Measurements from ENCODE around the gene PARD6A.

DNA sequence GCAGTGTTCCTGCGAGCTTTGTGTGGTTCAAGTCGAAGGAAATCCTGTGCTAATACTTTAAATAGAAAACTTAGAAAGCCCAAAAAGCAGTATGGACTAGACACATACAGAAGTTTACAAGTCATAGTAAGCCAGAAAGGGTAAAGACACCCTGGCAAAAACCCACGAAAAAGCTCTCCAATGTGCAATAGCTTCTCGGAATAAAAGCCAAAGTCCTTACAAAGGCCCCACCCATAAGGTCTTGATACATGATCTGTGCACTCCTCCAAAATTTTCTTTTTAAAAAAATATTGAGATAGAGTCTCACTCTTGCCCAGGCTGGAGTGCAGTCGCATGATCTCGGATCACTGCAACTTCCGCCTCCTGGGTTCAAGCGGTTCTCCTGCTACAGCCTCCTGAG lies 16.2 kb downstream of the PARD6A start:
- TF ChIP-seq, protein P1, sequence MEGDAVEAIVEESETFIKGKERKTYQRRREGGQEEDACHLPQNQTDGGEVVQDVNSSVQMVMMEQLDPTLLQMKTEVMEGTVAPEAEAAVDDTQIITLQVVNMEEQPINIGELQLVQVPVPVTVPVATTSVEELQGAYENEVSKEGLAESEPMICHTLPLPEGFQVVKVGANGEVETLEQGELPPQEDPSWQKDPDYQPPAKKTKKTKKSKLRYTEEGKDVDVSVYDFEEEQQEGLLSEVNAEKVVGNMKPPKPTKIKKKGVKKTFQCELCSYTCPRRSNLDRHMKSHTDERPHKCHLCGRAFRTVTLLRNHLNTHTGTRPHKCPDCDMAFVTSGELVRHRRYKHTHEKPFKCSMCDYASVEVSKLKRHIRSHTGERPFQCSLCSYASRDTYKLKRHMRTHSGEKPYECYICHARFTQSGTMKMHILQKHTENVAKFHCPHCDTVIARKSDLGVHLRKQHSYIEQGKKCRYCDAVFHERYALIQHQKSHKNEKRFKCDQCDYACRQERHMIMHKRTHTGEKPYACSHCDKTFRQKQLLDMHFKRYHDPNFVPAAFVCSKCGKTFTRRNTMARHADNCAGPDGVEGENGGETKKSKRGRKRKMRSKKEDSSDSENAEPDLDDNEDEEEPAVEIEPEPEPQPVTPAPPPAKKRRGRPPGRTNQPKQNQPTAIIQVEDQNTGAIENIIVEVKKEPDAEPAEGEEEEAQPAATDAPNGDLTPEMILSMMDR (conservative IDR thresholded peaks at IDR 0.05), result no peak
- no peak for TF ChIP-seq EZH2 (IDR thresholded peaks at IDR 0.05; ENCODE audit: low read depth)
